ENCODE data around the gene PCDHGC5.

PCDHGC5 gene

DNA sequence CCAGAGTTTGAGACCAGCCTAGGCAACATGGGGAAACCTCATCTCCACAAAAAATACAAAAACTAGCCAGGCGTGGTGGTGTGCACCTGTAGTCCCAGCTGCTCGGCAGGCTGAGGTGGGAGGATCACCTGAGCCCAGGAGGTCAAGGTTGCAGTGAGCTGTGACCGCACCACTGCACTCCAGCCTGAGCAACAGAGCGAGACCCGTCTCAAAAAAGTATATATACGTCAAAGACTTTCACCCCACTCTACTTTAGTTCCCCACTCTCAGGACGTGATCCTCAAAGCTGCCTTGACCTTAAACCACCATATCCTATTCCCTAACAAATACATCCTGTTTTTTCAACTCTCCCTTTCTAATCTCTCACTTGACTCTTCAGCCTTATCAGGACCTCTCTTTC is 41.0 kb downstream of the PCDHGC5 start:
- no peak overlapping the region for H3K27ac ChIP-seq (ENCODE audit: low read depth, low read length)
- H3K36me3 ChIP-seq (ENCODE audit: control insufficient read depth, insufficient read depth, low read length): peaks cover 5% of the 10 kb centered on the region
- H3K27me3 ChIP-seq (ENCODE audit: control insufficient read depth, insufficient read depth, low read length): no peaks in the 10 kb centered on the region
- no peak overlapping the region for H3K9ac ChIP-seq (ENCODE audit: low read length)
- peaks cover 9% of the 10 kb centered on the region for H3K4me1 ChIP-seq (ENCODE audit: control insufficient read depth, insufficient read depth, low read length)
- no peak overlapping the region for H3K4me3 ChIP-seq (ENCODE audit: low read length)

DNA sequence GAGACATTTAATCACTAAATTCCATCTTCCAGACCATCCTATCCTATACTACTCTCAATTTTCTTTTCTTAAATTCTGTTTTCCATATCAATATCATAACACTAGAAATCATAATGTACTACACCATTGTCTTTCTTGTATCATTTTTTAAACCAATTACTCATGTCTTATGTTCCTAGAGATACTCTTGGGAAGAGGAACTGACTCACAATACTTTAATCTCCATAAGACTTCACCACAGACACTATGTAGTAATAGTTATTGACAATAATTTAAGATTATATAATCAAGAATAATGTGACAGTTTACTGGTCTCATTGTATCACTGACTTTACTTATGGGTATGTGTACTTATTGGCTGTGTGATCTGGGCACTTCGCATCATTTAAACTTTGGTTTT is 43.8 kb downstream of the PCDHGC5 start:
- Histone ChIP-seq H3K9ac (ENCODE audit: low read length) (no peak overlapping the region), H3K36me3 (ENCODE audit: control insufficient read depth, insufficient read depth, low read length) (peaks cover 5% of the 10 kb centered on the region), H3K4me1 (ENCODE audit: control insufficient read depth, insufficient read depth, low read length) (peaks cover 5% of the 10 kb centered on the region), H3K27ac (ENCODE audit: low read depth, low read length) (no peak overlapping the region), H3K27me3 (ENCODE audit: control insufficient read depth, insufficient read depth, low read length) (no peaks in the 10 kb centered on the region), H3K4me3 (ENCODE audit: low read length) (no peak overlapping the region)

DNA sequence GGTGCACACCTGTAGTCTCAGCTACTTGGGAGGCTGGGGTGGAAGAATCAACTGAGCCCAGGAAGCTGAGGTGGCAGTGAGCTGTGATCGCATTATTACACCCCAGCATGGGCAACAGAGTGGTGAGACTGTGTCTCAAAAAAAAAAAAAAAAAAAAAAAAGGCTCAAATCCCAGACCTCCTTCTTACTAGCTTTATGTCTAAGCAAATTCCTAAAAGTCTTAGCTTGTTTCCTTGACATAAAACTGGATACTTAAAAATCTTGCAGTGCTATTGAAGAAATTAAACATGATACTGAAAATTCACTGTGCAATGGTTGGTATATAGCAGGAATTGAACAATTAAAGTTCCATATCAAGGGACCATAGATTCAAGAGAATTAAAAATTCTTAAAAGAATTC is 45.0 kb downstream of the PCDHGC5 start:
- Histone ChIP-seq H3K36me3 (ENCODE audit: control insufficient read depth, insufficient read depth, low read length) (peaks cover 5% of the 10 kb centered on the region), H3K4me1 (ENCODE audit: control insufficient read depth, insufficient read depth, low read length) (peaks cover 5% of the 10 kb centered on the region), H3K4me3 (ENCODE audit: low read length) (no peak overlapping the region), H3K27ac (ENCODE audit: low read depth, low read length) (no peak overlapping the region), H3K9ac (ENCODE audit: low read length) (no peak overlapping the region), H3K27me3 (ENCODE audit: control insufficient read depth, insufficient read depth, low read length) (no peaks in the 10 kb centered on the region)

DNA sequence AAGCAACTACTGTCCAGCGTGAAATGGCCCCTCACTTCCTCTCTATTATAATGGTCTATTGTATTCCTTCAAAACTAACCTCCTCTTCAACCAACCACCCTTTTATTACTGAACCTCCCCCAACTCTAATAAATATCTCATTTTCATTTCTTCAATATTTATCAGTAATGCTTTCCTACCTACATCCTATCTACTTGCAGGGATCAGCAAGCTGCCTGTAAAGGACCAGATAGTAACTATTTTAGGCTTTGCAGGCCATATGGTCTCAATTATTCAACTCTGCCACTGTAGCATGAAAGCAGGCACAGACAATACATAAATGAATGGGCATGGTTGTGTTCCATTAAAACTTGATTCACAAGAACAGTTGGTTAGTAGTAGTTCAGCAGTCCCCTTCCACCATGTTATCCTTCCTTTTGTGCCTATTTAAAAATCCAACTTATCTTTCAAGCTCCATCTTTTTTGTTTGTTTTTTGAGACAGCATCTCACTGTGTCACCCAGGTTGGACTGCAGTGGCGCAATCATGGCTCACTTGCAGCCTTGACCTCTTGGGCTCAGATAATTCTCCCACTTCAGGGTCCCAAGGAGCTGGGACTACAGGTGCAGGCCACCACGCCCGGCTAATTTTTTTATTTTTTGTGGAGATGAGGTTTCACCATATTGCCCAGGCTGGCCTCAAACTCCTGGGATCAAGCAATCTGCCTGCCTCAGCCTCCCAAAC is 45.8 kb downstream of the PCDHGC5 start:
- H3K27me3 ChIP-seq (ENCODE audit: control insufficient read depth, insufficient read depth, low read length): no peaks in the 10 kb centered on the region
- no peak overlapping the region for H3K9ac ChIP-seq (ENCODE audit: low read length)
- no peak overlapping the region for H3K27ac ChIP-seq (ENCODE audit: low read depth, low read length)
- no peaks in the 10 kb centered on the region for H3K4me1 ChIP-seq (ENCODE audit: control insufficient read depth, insufficient read depth, low read length)
- no peak overlapping the region for H3K4me3 ChIP-seq (ENCODE audit: low read length)
- peaks cover 3% of the 10 kb centered on the region for H3K36me3 ChIP-seq (ENCODE audit: control insufficient read depth, insufficient read depth, low read length)

Data from rectal smooth muscle tissue (tissue), 1 donor.